HEK293T (cell line): Measurements from ENCODE around the gene SUCLG1.

Experiments used
- ARNT ChIP-seq: fragments of 450-650 bp; IDR thresholded peaks from 2 replicates; pipeline ENCODE4 v1.6.1; 2017; ENCODE audit warnings: mild to moderate bottlenecking
- BHLHE40 ChIP-seq: fragments of 450-650 bp; IDR thresholded peaks from 2 replicates; pipeline ENCODE4 v1.6.1; 2016; ENCODE audit warnings: mild to moderate bottlenecking, moderate library complexity, borderline replicate concordance
- ELF4 ChIP-seq: fragments of 450-650 bp; IDR thresholded peaks from 2 replicates; pipeline ENCODE4 v1.6.1; 2017; ENCODE audit warnings: antibody characterized with exemption
- FOXA1 ChIP-seq: fragments of 450-650 bp; IDR thresholded peaks from 2 replicates; pipeline ENCODE4 v1.6.1; 2016; ENCODE audit warnings: mild to moderate bottlenecking
- FOXM1 ChIP-seq: fragments of 450-650 bp; IDR thresholded peaks from 2 replicates; pipeline ENCODE4 v1.6.1; 2017; ENCODE audit warnings: mild to moderate bottlenecking, borderline replicate concordance
- HDGF ChIP-seq: fragments of 450-650 bp; IDR thresholded peaks from 2 replicates; pipeline ENCODE4 v1.6.1; 2017; ENCODE audit warnings: antibody characterized with exemption, borderline replicate concordance
- L3MBTL2 ChIP-seq: fragments of 450-650 bp; conservative IDR thresholded peaks from 2 replicates; pipeline ENCODE4 v1.6.1; 2016; ENCODE audit warnings: mild to moderate bottlenecking
- SP1 ChIP-seq: fragments of 450-650 bp; IDR thresholded peaks from 2 replicates; pipeline ENCODE4 v1.6.1; 2017
- SUZ12 ChIP-seq: fragments of 450-650 bp; IDR thresholded peaks from 2 replicates; pipeline ENCODE4 v1.6.1; 2016; ENCODE audit warnings: mild to moderate bottlenecking

DNA sequence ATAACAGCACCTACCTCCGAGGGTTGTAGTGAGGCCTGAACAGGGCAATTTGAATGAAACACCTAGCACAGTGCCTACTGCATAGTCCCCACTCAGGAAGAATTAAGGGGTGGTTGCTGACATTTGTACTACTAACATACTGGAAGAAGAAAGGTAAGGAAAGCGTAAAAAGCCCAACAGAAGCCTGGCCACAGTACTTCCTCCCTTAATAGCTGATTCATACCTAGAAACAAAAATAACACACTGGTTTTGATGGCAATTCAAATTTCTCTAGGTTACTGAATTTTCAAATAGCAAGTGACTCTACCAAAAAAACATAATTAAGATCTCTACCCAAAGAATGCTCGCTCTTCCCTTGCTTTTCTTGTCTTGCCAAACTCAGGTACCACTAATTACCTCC, 16.2 kb downstream of the SUCLG1 start:
- TF ChIP-seq ARNT (no peak), SP1 (no peak), SUZ12 (no peak), HDGF (no peak), FOXA1 (no peak), ELF4 (no peak), FOXM1 (no peak), BHLHE40 (no peak), L3MBTL2 (no peak)
